H54 (cell line): ENCODE data around the gene IRF5.

Experiments
- DNase-seq: peaks from one replicate; pipeline ENCODE4 v3.0.0; 2011; ENCODE audit warnings: low spot score, mixed read lengths; ENCODE audit not compliant: insufficient read length
- FAIRE-seq: peaks from 3 replicates; lab custom pipeline; 2011; peaks lifted over from hg19 to GRCh38; lab: Jason Lieb, UNC
- POLR2A ChIP-seq: IDR thresholded peaks from 2 replicates; pipeline ENCODE4 v1.6.1; 2011; ENCODE audit warnings: low read depth, mild to moderate bottlenecking, low read length

Gene IRF5

GRCh38 chr7:128900237-128900636, 37.5 kb upstream of the IRF5 start:
- DNase-seq (no peak), FAIRE-seq (no peak)
- no peak for TF ChIP-seq POLR2A

DNA sequence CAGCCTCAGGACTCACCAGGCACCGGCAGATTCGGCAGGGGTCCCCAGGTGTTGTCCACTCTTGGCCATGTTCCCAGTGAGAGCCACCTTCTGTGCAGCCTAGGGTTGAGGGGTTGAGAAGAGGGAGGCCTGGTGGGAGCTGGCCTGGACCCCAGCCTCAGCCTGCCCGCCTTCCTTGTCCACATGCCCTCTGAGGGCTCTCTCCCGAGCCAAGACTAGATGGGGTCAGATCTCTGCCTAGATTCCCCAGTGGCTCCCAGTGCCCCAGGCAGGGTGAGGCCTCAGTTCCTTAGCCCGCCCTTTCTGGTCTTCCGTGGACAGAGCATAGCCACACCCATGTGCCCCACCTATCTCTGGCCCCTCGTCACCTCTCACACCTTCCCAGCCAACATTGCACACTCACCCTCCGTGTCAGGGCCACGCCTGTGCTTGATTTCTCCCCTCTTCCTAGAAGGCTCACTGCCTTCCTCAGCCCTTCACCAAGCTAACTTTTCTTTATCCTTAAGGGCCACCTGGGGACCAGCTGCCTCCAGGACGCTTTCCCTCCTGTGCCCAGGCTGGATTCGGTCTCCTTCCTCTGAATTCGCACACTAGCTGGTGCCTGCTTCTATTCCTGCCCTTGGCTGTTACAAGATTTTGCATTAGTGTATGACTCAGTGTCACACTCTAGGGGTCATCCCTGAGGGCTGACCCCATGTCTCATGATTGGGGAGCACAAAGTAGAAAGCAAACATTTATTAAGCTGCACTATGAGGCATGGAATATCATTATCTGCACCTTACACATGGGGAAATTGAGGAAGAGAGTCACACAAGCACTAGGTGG, 34.8 kb upstream of the IRF5 start:
- no peak for TF ChIP-seq POLR2A
- DNase-seq: no peak
- no peak for FAIRE-seq

DNA sequence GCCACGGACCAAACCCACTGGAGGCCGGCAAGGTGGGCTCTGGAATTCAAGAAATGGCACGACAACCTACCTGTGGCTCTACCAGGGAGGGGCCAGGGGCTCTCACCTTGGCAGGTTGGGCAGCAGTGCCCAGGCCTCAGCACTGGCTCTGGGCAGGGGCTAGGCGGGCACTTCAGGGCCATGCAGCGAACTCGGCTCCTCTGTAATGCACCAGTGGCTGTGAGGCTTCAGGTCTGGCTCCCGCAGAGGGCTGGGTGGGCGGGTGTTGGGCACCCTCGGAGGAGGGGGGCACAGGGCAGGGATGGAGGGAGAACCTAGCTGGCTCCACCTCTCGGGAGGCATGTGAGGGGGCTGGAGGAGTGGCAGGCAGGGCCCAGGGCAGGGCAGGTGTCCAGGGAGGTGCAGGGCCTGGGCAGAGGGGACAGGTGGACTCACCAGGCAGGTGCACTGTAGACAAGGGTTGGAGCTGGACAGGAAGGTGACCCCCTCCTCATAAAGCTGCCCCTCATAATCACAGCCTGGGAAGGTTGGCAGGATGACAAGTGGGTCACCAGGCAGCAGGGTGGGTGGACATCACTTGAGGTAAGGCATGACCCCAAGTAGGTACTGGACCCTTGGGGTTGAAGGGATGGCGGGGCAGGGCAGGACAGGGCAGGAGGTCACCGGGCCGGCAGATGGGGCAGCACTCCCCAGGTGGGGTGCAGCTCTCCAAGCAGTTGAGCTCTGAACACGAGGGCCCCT, 33.9 kb upstream of the IRF5 start:
- no peak for FAIRE-seq
- no peak for TF ChIP-seq POLR2A
- DNase-seq: no peak

DNA sequence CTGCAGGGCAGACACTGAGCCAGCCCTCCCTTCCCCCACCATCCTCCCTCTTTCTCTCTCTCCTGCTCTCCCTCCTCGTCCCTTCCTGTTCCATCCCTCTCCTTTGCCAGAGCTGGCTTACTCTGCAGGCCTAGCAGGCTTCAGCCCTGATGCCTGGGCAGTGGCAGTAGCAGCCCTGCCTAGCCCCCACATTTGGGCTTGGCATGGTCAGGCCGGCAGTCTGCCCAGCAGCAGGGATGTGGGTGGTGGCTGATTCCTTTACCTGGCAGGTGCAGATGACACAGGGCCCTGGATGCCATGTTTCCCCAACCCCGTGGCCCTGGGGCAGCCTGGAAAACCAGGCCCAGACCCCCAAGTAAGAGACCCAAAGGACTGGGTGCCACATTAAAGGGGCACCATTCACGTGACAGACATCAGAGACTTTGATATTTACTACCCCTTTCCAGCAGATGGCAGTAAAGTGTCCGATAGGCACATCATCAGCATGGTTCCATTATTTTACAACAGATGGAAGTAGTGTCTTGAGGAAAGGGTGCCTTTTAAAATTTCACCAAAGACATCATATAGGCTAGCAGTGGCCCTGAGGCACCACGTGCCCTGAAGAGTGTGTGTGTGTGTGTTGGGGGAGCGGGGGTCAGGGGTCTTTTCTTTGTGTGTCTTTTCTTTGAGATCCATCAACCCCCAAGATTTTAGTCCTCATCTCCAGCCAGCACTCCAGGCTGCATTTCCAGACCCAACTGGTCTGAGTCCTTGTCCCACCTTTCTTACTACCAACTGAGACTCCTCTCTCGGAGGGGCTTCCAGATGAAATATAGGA, 33.1 kb upstream of the IRF5 start:
- TF ChIP-seq POLR2A: no peak
- DNase-seq: no peak
- FAIRE-seq: no peak

DNA sequence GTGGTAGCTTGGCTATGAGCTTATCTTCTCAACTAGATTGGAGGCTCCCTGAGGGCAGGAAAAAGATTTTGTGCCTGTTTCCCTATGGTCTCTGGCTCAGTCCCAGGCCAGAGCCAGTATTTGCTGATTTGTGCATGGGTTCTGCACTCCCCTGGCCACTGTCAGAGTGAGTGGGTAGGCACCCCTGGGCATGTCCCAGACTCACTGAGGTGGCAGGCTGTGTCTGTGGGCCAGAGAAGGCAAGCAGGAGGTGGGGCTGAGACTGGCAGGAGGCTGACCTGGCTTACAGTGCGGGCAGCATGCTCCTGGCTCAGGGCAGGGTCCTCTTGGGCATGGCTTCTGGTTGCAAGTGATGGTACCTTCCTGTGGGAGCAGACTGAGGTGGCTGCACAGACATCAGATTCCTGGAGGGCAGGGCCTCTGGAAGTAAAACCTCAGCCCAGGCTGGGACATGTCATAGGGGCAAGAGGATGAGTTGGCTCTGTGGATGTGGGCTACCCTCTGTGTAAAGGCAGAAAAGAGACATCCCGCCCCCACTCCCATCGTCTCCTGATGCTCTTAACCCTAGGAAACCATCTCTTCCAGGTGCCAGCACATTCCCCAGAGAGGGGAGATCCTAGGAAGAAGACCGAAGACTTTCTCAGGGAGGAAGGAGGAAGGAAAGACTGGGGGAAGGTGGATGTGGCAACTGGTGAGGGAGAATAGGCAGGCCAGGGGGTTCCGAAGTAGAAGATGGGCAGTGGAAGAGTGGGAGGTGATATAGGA, 31.5 kb upstream of the IRF5 start:
- TF ChIP-seq POLR2A: no peak
- no peak for DNase-seq
- no peak for FAIRE-seq

DNA sequence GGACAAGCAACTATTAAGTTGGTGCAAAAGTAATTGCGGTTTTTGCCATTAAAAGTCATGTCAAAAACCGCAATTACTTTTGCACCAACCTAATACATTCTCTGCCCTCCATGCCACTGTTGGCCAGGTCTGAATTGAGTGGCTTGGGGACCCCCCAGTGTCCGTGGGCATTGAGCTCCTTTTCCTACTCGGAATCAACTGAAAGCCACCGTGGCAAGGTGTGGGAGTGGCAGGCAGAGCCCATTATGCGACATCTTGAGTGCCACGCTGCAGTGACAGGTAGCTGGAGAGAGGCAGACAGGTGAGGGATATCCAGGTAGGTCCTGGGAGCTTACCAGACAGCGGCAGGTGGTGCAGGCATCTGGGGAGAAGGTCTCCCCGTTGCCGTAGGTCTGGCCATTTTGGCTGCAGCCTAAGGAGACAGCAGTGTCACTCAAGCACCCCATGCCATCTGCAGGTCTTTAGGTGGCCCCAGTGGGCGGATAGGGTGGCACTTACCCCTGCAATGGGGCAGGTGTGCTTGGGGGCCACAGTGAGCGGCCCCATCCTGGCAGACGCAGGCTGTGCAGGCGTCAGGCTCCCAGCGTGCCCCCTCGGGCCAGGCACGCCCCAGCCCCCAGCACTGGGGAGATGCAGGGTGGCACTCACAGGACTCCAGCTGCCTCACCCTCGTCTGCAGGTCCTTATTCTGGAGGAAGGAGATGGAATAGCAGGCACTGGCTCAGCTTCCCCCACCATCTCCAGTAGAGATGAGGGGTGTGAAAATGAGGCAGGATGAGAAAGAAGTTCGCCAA, 30.8 kb upstream of the IRF5 start:
- DNase-seq: no peak
- no peak for TF ChIP-seq POLR2A
- FAIRE-seq: no peak

DNA sequence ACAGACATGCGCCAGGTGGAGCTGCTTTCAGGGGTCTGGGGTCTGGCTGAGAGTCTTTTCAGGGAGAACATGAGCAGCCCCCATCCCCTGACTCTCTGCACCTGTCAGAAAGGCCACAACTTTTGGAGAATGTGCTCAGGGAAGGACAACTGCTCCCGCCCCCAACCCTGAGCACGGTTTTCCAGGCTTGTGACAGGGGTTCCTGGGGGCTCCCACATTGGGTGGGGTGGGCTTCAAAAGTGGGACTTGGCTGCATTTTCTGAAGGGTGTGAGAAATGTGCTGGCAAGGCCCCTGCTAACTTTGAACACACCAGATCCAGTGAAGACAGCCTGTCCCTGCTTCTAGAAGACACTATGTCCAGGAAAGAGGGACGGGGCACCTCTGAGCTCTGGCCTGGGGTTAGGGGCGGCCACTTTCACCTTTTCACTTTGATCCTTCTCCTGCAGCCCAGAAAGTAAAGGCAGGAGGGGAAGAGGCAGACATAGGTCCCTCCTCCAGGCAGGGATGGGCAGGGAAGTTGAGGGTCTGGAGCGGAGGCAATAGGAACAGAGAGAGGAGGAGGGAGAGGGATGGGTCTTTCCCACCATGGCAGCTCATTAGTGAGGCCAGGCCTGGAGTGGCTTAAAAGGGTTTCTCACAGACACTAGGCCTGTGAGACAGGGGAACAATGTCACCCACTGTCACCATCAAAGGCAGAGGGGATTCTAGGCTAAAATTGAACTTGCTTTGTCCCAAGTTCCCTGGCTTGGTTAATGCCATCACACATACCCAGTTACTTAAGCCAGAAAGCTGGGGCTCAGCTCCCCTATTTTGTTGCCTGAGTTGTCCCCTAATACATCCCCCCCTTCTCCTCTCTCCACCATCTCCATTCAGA, 28.7 kb upstream of the IRF5 start:
- no peak for DNase-seq
- FAIRE-seq: no peak
- TF ChIP-seq POLR2A: no peak

GRCh38 chr7:128909625-128910568, 27.8 kb upstream of the IRF5 start:
- FAIRE-seq (no peak), DNase-seq (peak; percentile 86)
- TF ChIP-seq POLR2A: no peak

DNA sequence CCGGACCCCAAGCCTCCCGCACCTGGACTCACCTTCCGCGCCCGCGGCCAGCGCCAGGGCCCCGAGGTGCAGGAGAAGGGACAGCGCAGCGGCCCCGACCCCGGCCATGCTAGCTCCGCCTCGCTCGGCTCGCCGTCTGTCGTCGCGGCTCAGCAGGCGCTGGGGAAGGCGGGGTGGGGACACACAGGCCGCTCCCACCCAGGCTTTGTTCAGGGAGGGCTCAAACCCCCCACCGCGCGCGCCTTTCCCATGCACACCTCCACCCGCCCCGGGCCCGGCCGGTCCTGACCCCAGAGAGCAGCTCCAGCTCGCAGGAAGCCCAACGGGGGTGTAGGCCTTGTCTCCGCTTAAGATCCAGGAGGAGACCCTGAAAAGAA, 27.2 kb upstream of the IRF5 start, which contains the start of gene KCP:
Gene KCP (minus strand): TSS at position 141 of the 377 bp plus-strand sequence. CDS start 33 bp downstream, at position 108.
- DNase-seq (no peak), FAIRE-seq (no peak)
- no peak for TF ChIP-seq POLR2A

DNA sequence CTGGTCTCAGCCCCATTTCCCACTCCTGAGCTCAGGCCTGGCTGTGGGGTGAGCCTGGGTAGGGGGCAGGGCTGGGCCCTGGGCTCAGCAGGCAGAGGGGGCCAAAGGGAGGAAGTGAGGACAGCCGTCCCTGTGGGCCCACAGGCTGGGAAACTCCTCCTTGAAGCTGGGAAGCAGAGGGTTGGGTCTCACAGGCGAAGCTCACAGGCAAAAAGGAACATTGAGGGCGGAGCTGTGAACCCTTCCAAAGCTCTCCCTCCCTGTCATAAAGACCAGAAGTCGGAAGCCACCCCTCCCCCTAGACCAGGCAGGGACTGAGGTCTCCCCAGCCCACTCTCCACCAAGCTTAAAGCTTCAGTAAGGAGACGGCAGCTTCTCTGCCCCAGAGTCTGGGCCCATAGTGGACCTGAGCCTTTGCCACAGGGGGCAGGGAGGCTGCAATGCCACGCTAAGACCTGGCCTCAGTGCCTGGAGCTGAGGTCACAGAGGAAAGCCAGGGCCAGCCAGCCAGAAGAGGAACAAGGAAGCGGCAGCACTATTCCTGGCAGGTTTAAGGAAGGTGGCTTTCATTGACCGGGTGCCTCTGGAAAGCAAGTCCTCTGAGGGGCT, 26.2 kb upstream of the IRF5 start:
- DNase-seq (no peak), FAIRE-seq (no peak)
- no peak for TF ChIP-seq POLR2A
